ENCODE results near the gene MCTP2.

Gene MCTP2

DNA sequence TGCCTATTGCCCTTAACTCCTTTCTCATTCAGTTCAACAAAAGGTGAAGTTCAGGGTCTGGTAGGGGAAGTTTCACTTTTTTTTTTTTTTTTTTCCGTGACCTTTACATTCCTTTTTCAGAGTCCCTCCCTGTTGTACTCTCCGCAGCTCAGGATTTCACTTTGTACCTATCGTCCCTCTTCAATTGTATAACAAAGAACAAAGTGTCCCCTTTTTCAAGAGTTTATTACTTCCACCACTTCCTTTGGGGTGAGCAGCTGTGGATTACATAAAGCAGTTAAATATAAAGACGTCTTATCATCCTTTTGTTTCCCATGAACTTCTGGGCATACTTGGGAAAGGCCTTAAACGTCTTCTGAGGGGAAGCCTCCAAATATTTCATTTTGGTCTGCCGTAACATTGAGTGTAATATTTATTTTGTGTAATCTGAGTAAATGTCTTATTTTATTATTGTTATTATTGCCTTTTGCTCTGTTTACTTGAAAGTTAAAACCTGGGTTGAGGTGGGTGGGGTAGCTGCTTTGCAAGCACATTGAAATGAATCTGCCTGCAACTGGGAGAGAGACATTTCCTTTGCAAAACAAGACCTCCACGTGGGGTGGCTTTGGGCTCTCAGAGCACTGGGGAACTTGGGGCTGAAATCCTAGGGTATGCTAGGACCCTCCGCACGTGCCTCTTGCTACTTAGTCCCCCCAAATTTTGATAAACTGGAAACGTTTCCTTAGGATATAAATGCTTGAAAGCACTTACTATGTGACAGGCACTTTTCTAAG lies 169.4 kb downstream of the MCTP2 start:
- DNase-seq = no peak

DNA sequence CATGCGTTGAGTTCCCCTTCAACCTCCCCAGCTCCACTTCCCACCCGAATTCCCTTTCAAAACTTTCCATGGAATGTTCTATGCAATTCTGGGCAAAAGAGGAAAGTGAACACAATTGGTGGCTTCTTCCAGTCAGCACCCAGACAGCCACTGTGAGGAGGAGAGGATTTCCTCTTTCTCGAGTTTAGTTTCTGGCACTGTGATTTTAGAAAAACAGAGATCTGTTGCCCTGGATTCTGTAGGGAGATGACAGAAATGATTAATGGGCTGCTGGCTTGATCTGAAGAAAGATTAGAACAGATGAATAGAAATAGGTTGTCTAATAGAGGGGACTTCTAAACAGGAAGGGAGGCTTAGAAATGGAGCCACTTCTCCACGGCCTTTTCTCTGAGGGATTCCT lies 172.0 kb downstream of the MCTP2 start:
- DNase-seq = no peak

DNA sequence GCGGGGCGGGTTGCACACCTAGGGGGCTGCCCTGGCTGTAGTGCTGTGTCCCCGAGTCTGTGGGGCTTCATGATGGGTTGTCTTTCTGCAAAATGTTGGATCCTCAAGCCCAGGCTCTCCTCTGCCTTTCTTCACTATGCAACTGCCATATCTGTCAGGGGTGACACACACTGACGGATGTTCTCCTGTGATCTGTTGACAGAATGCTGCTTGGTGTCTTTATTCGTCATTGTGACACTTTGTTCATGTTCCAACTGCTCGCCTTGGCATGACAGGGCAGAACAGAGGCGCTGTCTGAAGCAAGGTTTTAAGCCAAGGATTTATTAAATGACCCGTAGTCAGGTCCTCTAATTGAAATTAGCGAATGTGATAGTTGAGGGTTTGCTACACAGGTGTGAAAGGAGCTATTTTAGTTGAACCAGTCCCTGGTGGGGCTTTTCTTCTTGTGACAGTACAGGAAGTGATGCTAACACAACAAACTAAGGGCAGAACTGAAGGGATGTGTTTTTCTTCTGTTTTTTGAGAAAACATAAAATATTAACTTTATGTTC lies 173.4 kb downstream of the MCTP2 start:
- DNase-seq = no peak

DNA sequence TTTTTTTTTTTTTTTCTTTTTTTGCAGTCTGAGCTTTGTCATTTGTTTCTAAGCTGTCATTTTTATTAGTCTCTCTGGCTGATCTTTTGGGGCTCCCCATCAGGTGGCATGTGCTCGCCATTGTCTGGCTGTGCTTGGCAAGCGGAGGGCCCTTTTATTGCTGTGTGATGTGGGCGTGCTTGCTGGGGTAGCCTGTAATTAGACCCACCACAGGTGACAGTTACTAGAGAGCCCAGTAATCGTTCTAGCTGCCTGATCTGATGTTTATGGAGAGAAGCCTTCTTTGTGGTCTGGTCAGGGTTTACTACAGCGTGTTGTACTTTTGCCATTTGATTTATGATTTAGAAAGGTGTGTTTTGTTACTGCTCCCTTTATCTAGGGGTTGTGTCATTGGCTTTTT lies 179.9 kb downstream of the MCTP2 start:
- no peak for DNase-seq

DNA sequence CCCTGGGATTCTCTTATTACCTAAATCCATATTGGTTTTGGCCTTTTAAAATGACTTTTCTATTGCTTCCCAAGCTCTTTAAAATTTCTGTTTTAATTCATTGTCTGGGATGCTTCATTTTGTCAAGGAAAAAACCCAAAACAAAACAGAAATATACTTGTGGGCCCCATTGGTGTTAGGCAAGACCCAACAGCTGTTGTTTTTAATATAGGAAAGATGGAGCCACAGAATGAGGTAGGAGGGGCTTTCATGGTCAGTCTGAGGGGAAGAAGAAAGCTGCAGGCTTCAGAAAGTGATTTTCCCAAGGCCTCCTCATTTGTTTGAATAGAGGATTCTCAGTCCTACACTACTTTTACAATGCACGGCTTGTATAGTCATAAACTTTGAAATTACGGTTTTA lies 180.5 kb downstream of the MCTP2 start:
- DNase-seq = no peak

DNA sequence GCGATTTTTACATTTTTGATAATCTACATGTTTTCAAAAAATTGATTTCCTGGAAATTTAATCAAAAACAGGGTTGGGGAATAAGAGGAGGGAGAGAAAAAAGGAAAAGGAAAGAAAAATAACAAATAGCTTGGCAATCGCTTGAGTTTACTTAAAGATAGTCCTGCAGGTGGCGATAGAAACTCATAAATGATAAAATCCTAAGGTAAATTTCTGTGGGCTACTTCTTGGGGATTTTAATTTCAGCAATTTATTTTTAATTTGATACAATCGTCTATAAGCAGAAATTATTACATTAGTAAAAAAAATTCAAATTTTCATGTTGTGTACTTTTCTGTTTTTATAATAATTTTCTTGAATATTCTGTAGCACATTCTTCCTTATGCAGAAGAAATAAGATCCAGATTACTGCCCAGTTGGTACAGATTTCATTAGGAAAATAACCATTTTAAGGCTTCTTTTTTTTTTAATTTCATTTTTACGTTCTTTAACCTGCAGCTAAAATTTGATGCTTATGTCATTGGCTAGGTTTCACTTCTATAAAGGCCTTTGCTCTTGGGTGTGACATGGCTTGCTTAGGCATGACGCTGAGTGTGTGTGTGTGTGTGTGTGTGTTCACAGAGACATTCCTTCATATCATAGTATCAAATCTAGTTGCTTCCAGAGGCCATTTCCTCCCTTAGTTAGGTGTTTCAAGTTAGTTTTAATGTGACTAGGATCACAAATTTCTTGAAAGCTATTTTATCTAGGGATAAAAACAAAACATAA lies 181.8 kb downstream of the MCTP2 start:
- no peak for DNase-seq

DNA sequence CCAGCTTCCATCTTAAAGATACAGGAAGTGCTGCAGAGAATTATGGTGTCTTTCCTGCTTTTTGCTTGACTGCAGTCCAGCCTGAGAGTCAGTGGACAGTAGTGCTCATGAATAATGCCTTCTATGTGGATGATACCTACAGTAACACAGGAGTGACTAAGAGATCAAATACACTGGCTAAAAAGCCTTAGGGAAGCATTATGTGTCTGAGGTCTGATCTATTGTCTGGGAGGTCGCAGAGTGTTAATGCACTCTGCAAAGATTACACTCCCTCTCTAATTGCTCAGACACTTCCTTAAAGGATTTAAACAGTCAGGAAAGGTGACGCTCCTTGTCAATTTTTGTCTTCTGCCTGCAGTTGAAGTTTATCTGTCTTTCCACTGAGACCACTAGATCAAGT lies 183.6 kb downstream of the MCTP2 start:
- no peak for DNase-seq

DNA sequence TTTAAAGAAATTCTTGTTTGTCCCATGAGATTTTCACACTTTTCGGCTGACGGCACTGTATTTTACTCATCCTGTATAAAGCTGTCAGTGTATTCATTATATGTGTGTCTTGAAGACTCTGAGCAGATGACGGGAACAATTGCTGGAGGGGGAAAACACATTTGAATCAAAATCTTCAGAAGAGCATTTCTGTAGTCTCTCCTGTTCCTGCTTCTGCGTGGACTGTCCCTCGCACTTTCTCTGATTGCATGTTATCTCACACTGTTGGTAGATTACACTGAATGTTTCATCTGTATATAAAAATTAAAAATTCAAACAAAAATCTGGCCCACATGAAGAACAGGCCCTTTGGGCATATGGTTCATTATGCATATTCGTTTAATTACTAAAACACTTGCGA lies 184.9 kb downstream of the MCTP2 start:
- no peak for DNase-seq

DNA sequence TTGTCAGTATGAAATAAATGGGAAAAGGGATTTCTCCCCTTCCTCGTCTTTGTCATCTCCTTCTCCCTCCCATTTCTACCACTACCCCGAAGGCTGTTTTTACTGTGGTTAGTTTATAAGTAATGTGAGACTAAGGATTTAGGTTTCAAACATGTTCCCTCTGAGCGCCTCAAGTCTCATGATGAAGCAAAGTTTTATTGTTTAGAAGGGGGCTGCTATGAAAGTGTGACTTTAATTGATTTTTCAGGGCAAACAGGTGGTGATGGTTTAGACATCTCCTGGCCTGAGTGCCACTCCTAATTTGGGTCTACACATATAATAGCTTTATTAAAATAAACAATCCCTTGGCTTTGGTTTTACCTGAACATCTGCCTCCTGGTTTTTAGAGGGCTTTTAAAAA lies 185.5 kb downstream of the MCTP2 start:
- DNase-seq = no peak

DNA sequence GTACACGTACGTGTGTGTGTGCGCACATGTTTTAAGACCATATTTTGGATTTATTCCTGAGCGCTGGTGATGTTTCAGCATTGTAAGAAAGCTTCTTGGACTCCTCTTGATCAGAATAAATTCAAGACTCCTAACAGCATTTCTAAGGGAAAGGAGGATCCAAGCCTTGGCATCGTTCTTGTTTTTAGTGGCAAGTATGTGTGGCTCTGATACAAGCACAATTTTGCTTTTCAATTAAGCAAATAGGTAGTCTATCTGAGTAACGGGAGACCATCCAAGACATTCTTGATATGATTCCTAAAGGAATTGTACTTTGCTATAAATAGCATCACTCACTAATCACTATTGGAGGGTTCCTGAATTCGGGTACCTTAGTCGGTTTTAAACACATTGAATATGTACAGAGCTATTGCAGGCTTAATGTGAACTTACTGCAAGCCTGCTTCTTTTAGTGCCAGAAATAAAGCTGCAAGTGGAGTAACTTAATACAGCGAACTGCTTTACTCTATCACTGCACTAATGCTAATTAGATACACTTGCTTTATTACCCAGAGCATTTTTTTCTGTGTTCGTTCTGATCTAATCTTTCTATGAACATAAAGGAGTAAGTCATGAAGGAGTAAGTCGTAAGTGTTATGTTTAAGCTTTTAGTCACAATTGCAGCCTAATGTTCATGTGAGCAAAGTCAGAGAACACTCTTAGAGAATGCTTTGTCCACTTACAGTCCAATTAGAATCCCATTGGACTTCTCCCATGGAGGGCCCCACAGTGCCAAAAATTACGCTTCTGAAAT lies 186.3 kb downstream of the MCTP2 start:
- DNase-seq = no peak

DNA sequence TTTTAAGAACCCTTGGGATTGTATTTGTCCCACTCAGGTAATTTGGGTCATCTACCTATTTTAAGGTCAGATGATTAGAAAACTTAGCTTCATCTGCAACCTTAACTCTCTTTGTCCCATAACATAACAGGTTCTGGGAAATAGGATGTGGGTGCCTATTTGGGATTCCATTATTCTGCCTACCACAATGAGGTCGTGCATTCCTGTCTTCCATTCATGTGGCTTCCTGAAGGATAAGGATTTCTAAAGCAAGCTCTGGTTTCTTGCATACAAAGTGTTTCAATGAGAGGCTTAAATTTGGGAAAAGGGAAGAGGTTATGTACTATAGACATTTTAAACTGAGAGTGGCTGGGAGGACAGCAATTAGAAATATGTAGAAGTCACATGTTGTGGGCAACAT lies 190.3 kb downstream of the MCTP2 start:
- DNase-seq = no peak

DNA sequence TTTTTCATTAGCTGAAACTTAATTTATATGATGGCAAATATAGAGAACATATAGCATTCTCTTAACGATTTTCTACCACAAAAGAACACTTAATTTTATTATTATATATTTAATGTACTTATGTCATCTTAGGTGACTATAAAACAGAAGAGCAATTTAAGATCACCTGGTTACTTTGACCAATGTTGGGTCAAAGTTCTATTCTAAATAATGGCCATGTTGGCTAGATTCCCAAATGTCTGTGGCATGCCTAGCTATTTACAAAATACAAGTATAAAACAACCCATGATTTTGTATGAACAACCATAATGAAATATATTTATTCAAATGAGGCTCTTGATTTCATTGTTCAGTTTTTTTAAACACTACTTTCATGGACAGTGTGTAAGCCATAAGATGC lies 200.9 kb downstream of the MCTP2 start:
- no peak for DNase-seq

DNA sequence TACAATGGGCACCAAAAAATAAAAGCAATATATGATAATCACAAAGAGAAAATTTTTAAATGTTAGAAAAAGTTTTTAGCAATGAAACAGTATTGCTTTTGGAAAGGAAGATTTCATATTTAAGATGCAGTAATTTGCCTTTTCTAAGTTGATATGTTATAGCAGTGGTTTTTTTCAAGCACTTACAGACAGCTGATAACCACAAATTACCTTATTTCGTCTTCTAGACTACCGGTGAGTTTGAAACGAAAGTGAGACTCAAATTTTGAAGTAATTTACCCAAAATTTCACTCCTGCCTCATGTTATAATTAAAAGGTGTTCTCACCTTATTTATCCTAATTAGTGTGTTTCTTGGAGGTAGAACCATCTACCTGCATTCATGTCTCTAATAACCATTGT lies 207.8 kb downstream of the MCTP2 start:
- no peak for DNase-seq

DNA sequence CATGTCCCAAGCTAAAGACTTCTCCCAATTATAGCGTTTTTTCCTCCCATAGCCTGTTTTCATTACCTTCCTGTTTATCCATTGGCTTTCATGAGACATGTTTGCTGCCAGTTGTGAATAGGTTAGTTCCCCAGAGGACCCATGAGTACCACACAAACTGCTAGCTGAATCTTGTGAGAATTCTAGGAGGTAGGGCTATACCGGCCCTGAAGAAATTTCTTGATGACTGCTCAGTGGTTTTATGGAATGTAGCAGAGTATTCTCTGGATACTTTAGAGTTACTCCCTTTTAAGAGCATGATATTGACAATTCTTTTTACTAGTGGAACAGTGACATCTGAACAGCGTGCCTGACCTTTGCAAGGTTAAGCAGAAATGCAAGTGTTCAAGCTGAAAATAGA lies 210.4 kb downstream of the MCTP2 start:
- DNase-seq = no peak

DNA sequence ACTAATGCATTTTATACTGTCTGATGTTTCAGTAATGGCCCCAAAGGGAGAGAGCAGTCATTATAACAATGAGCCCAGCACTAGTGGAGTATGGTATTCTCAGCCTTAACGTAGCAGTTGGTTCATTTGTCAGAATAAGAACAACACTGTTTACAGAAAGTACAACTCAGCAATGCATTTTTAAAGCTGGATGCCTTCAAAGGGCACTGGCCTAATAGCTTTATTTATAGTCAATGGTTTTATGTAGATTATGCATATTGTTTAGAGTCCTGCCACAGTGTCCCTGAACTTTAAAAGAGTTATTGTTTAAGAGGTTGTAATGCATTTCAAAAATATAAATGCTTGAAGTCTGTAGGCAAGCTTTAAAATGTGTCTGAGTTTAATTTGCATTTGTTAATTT lies 211.1 kb downstream of the MCTP2 start:
- no peak for DNase-seq

DNA sequence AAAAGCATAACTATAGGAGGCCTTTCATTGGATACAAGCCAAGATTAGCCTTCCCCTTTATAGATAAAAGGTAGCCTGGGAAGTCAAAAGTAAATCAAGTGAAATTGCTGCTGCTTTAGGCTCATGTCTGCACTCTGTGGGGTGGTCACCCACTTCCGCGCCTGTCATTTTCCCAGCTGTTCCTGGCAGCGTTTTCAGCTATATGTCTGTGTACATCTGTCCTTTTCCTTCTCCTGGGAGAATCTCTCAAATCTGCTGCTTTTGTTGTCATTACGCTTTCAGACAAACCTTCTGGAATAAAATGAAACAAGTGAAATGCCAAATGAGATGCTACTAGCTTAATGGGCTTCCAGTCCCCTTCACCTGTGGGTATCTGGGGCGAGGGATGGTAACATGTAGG lies 211.8 kb downstream of the MCTP2 start:
- DNase-seq = no peak

DNA sequence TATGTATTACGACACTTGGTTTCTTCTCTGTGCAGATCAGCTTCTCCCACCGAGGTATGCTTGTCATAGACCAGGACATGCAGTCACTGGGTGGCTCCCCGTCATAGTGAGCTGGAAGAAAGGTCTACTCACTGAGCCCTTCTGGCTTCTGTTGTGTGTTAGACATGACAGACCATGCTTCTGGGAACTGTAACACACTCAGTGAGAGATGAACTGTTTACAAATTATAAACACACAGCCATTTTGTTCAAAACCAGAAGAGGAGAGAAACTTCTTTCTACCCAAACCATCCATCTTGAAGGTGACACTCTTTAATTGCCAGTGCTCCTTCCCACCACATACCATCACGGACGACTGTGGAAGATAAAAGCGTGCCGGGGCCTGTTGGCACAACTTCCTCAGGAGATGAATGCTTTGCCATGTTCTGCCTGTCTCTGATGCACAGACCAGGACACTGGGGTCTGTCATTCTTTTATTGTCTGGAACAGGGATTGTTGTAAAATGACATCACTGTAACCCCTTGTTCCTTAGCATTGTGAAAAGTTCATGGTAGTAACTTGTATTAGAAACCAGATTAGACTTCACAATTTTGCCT lies 214.3 kb downstream of the MCTP2 start:
- DNase-seq = no peak

DNA sequence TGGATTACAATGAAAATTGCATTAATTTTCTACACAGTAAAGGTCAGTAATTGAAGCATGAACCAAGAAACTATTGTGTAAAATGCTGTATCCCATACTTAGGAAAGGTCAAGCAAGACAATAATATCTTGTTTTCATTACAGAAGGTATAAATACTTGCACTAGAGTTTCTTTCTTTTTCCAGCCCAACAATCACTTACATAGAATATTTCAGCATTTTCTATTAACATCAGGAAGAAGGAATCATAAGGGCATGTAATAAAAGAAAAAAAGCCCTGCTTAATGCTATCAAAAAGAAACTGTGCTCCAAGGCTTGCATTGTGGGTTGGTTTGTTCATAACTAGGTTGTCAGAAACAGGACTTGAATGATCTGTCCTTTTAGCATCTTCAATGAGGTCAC lies 215.1 kb downstream of the MCTP2 start:
- no peak for DNase-seq

DNA sequence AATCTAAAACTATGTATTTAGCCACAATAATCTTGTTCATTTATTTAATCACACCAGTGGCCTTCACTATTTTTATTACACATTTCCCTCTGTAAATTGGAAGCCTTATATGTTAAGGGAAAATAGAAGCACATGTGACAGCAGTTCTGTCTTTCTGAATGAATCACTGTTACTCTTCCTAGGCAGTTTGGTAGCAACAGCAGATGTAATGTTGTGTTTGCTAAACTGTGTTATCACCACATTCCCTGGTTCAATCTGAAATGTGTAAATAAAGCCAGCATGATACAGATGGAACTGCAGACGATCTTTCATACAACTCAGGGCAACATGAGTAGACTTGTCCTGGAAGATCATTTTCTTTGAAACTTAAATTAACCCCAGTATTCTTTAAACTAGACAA lies 220.1 kb downstream of the MCTP2 start:
- DNase-seq = no peak

DNA sequence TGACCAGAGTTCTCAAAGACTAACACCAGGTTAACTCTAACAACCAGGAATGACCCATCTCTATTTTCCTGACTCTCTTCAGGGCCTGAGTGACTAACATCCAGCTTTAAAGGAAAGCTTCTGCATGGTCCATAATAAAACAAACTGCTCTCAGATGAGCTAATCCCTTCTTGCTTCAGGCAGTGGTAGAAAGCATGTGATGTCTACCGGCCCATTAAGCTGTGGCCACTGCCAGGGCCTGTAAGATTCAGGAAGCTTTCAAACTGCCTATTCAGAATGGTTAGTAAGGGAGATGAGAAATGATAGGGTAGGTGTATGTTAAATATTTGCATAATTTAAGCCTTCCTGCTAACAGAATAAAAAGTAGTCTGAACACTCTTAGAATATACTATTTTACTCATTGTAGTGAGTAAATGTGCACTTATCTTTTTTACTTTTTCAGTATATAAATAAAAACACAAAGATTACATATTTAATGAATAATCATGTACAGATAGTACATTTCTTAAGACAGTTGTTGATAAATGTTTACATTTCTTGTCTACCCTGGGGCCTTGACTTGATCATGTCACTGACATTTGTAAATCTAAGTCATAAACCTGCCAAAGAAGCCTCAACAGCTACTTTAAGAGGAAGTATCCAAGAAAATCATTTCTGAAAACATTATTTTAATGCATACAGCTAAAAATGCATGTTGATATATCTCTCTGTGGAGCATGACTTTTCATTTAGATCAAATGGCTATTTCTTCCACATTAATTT lies 222.0 kb downstream of the MCTP2 start:
- peak; percentile 55 for DNase-seq

DNA sequence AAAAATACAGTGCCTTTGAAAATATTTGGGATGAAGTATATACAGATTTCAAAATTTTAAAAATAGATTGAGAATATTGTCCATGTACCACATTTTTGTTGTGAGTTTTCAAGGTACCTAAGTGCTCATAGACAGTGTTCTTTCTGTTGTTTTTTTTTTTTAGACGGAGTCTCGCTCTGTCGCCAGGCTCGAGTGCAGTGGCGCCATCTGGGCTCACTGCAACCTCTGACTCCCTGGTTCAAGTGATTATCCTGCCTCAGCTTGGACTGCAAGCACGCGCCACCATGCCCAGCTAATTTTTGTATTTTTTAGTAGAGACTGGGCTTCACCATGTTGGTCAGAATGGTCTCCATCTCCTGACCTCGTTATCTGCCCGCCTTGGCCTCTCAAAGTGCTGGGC lies 223.9 kb downstream of the MCTP2 start:
- no peak for DNase-seq

DNA sequence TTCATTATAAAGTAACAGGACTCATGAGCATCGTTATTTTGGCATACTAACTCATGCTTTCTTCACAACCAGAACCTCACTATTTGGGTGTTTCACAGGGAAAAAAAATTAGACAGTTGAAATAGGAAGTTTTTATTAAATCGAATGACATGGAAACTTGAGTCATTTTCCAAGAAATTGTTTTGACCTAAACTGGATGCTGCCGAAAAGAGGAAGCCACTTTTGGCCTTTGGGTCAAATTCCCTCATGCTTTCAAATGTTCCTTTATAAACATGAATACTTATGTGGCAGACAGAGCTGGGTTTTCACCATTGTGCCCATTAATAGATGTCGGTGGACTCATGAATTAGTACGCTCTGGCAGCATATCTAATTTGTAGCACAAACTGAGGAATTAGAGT lies 224.9 kb downstream of the MCTP2 start:
- no peak for DNase-seq
